ENCODE measurements around the gene ADARB2.

Gene ADARB2

GRCh38 chr10:1560535-1561192, 176.7 kb downstream of the ADARB2 start:
- DNase-seq = no peak

GRCh38 chr10:1559761-1560160, 177.6 kb downstream of the ADARB2 start:
- no peak for DNase-seq

- DNase-seq = no peak
These were observed 178.0 kb downstream of the ADARB2 start for GRCh38 chr10:1559311-1559710.

- no peak for DNase-seq
These were observed 178.4 kb downstream of the ADARB2 start for GRCh38 chr10:1558906-1559305.

- no peak for DNase-seq
These were observed 180.2 kb downstream of the ADARB2 start for GRCh38 chr10:1557081-1557480.

GRCh38 chr10:1556496-1556895, 180.8 kb downstream of the ADARB2 start:
- DNase-seq = no peak

DNA sequence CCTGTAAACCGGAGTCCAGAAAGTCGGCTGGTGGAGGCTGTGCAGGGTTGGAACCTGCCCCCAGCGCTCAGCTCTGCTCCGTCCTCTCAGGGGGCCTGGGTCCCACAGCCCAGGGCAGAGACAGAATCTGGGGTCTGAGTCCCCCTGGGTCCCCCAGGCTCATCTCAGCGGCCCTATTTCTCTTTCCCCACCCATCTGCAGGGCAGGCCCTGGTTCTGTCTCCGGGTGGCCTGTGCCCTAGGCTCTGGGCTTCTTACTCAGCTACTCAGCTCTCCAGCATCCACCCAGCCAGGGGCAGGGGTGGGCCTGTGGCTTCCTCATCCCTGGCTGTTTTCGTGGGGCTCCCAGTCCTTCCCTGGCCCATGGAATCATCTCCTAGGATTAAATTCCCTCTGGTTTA, 183.4 kb downstream of the ADARB2 start:
- no peak for DNase-seq

GRCh38 chr10:1552881-1553670, 184.2 kb downstream of the ADARB2 start:
- peak; percentile 12 for DNase-seq

GRCh38 chr10:1552406-1552805, 184.9 kb downstream of the ADARB2 start:
- no peak for DNase-seq

GRCh38 chr10:1551636-1552338, 185.5 kb downstream of the ADARB2 start:
- DNase-seq = peak; percentile 25

- DNase-seq = no peak
These were observed 186.7 kb downstream of the ADARB2 start for GRCh38 chr10:1550616-1551015.

DNA sequence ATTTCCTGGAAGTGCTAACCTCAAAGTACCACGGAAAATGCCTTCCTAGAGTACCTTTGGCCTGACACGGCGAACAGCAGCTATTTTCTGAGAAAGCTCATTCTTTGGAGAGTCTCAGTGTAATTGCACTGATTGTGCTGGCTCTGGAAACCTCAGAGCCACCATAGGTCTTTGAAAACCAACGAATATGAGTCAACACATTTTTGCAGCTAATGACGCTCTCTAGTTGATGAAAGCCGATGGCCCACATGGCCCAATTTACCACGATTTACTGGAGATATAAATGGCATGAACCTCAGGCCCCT, 187.1 kb downstream of the ADARB2 start:
- DNase-seq = peak; percentile 61

DNA sequence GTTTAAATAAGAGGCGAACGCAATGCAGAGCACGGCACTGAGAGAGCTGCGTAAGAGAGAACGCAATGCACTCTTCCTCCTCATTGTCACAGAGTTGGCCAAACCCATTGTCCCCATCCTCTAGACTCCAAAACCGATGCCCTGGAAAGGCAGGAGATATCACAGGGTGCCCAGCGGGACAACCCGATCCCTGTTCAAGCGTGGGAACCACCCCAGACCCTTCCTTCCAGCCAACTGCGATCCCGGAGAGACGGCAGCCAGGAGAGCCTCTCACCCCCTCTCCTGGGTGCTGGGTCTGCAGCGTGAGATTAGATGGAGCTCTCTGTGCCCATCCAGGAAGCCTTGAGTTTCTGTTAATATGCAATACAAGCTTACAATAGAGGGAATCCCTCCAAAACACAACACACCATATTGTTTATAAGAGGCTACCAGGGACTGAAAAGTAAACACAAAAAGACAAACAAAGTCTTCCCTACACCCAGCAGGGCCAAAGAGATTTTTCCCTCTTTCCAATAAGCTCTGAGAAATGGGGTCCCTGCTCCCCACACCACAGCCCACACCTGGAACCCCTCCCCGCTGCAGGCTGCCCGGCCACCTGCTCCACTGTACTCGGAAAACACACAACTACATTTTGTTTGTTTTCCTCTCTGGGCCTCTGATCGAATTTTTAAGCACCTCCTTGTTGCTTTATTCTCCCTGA, 187.6 kb downstream of the ADARB2 start:
- no peak for DNase-seq

- DNase-seq = no peak
These were observed 188.7 kb downstream of the ADARB2 start for GRCh38 chr10:1548596-1548995.

DNA sequence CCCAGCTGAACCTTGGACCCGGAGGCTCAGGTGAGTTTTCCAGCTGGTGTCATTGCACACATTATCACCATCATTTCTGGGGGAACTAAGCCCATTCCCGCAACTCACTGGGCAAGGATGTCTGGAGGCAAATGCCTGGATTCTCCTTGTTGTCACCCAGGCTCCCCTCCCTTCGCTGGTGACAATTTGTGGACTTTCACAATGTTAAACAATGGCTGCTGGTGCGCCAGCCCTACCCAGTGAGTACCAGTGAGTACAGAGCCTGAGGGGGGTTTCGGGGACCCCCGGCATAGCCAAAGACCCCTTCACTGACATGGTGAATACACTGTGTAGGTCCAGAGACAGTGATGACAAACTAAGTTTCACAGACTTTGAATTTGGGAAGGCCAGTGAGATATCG, 189.2 kb downstream of the ADARB2 start:
- DNase-seq = no peak

DNA sequence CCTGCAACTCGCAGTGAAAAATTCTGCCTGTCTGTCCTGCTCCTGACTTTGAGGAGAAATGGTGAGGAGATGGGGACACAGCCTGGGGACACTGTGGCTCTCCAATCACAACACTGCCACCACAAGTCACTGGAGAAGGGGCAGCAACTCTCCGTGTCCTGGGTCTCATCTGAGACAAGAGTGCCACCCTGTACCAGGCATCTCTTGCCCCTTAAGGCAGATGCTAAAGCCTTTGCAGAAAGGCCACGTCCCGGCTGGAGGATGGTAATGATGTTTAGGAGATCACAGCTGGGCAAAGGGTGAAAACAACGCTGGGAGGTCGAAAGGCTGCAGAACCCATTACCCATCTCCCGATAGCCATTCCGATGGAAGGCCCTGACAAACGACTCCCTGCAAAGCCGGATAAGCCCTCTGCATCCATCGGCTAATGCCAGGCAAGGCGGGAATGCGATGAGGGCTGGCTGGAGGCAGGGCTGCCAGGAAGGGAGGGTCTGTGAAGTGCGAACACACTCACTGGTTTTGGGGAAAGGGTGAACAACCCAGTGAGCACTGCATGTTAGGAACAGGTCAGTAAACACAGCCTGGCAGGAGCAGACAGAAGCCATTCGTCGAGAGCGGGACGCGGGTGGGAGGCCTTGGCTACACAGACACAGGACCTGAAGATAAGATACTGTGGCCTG, 190.8 kb downstream of the ADARB2 start:
- DNase-seq = no peak

GRCh38 chr10:1545524-1545923, 191.8 kb downstream of the ADARB2 start:
- DNase-seq = no peak

GRCh38 chr10:1544929-1545328, 192.4 kb downstream of the ADARB2 start:
- DNase-seq = peak; percentile 27

GRCh38 chr10:1544209-1544673, 193.1 kb downstream of the ADARB2 start:
- no peak for DNase-seq

- no peak for DNase-seq
These were observed 193.7 kb downstream of the ADARB2 start for GRCh38 chr10:1543596-1543995.

DNA sequence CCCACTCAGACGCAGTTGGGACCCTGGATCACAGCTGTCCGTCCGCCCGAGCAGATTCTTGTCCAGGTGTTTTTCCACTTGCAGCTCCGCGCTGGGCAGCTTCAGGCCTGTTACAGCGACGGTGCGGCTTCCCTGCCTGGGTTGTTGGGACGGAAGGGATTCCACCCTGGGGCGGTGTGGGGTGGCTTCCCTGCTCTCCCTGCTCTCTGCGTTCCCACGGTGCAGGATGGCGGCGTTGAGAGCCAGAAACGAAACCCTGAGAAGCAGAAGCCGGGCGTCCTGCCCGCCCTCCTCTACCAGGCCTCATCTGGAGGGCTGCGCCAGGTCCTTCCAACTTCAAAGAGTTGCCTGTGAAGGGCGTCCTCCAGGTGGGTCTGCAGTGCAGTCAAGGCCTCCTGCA, 194.4 kb downstream of the ADARB2 start:
- no peak for DNase-seq

GRCh38 chr10:1540144-1540543, 197.2 kb downstream of the ADARB2 start:
- DNase-seq = no peak

- DNase-seq = no peak
These were observed 198.1 kb downstream of the ADARB2 start for GRCh38 chr10:1539216-1539615.

All from NCI-H2029 treated with DMSO at 0.1 percent for 48 hours (cell line).